ENCODE data around the gene KCTD4.
"Not testable (repeated sequence)": the region's sequence is repeated elsewhere in the genome, so short reads cannot be mapped to it uniquely, and the experiment has no call there.

The KCTD4 gene

GRCh38 chr13:45194081-45194939, 6.5 kb downstream of the KCTD4 start:
- TF ChIP-seq ZFX (IDR thresholded peaks at IDR 0.05; ENCODE audit: borderline replicate concordance) = no peak
- TF ChIP-seq, protein P1, sequence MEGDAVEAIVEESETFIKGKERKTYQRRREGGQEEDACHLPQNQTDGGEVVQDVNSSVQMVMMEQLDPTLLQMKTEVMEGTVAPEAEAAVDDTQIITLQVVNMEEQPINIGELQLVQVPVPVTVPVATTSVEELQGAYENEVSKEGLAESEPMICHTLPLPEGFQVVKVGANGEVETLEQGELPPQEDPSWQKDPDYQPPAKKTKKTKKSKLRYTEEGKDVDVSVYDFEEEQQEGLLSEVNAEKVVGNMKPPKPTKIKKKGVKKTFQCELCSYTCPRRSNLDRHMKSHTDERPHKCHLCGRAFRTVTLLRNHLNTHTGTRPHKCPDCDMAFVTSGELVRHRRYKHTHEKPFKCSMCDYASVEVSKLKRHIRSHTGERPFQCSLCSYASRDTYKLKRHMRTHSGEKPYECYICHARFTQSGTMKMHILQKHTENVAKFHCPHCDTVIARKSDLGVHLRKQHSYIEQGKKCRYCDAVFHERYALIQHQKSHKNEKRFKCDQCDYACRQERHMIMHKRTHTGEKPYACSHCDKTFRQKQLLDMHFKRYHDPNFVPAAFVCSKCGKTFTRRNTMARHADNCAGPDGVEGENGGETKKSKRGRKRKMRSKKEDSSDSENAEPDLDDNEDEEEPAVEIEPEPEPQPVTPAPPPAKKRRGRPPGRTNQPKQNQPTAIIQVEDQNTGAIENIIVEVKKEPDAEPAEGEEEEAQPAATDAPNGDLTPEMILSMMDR (IDR thresholded peaks at IDR 0.05) = no peak
- no peak overlapping the region for H3K27ac ChIP-seq

DNA sequence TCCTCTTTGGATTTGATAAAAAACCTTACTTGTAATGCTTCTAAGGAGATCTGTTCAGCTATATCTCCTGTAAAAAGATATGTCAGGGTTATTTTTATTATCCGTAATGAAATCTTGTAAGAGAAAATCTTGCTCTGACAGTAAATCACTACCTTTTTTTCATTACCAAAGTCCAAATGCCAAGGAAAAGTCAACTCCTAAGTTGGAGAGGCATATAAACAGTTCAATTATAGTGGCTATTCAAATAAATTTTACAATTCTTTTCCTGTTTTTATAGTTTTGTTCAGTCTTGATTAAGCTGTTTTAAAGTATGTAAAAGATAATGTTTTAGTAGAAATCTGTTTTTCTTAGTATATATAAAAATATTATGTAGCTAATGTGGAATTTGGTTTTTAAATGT, 9.0 kb downstream of the KCTD4 start:
- H3K27ac ChIP-seq = no peak overlapping the region
- no peak for TF ChIP-seq ZFX (IDR thresholded peaks at IDR 0.05; ENCODE audit: borderline replicate concordance)
- TF ChIP-seq, protein P1 (IDR thresholded peaks at IDR 0.05) = no peak

GRCh38 chr13:45189511-45189910, 11.3 kb downstream of the KCTD4 start:
- not testable (repeated sequence) for H3K27ac ChIP-seq

DNA sequence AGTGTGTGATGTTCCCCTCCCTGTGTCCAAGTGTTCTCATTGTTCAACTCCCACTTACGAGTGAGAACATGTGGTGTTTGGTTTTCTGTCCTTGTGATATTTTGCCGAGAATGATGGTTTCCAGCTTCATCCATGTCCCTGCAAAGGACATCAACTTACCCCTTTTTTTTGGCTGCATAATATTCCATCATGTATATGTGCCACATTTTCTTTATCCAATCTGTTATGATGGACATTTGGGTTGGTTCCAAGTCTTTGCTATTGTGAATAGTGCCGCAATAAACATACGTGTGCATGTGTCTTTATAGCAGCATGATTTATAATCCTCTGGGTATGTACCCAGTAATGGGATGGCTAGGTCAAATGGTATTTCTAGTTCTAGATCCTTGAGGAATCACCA, 11.8 kb downstream of the KCTD4 start:
- H3K27ac ChIP-seq = not testable (repeated sequence)

DNA sequence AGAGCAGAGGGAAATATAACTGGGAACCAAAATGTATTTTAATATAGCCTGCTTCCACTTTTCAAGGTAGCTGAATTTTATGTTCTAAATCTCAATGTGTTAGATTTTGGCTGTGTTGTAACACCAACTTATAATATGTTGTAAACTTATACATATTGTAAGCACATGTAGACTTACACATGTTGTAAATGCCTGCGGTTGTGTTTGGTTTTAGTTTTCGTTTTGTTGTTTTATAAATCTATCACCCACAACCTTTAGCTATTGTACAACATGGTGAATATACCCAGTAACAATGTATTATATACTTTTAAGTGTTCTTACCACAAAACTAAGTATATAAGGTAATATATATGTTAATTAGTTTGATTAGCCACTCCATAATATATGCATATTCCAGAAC, 15.6 kb downstream of the KCTD4 start:
- TF ChIP-seq, protein P1 (IDR thresholded peaks at IDR 0.05) = no peak
- TF ChIP-seq ZFX (IDR thresholded peaks at IDR 0.05; ENCODE audit: borderline replicate concordance) = no peak

GRCh38 chr13:45184693-45185092, 16.2 kb downstream of the KCTD4 start:
- no peak overlapping the region for H3K27ac ChIP-seq
- TF ChIP-seq ZFX (IDR thresholded peaks at IDR 0.05; ENCODE audit: borderline replicate concordance) = no peak
- TF ChIP-seq, protein P1 (IDR thresholded peaks at IDR 0.05) = no peak

More for the DNA sequence above, 15.6 kb downstream of the KCTD4 start:
- H3K27ac ChIP-seq = no peak overlapping the region

DNA sequence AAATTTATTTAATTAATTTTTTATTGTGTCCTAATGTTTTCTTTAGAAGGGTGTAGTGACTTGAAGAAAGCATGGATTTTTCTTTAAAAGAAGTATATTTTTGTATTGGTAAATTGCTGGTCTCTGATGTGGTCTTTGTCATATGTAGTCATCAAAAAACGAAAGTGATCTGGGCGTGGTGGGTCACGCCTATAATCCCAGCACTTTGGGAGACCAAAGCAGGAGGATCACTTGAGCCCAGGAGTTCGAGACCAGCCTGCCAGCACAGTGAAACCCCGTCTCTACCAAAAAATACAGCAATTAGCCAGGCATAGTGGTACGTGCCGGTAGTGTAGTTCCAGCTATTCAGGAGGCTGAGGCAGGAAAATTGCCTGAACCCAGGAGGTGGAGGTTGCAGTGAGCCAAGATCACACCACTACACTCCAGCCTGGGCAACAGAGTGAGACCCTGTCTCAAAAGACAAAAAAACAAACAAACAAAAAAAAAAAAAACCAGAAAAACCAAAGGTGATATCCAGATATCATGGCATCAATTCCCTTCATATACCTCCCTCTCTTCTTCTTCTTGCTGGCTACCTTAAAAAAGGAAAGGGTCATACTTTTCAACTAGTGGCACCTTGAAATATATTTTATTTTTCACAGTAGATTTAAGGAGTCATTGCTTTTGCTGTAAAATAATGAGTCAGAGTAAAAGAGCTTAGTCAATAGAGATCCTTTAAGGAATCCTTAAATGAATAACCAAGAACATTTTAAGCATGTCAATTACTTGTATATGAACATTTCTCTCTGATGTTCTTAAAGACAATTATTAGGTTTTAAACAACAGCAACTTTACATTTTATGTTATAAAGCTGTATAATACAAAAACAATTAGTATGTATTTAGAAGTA, 19.9 kb downstream of the KCTD4 start:
- TF ChIP-seq, protein P1 (IDR thresholded peaks at IDR 0.05) = no peak
- TF ChIP-seq ZFX (IDR thresholded peaks at IDR 0.05; ENCODE audit: borderline replicate concordance) = no peak
- no peak overlapping the region for H3K27ac ChIP-seq

DNA sequence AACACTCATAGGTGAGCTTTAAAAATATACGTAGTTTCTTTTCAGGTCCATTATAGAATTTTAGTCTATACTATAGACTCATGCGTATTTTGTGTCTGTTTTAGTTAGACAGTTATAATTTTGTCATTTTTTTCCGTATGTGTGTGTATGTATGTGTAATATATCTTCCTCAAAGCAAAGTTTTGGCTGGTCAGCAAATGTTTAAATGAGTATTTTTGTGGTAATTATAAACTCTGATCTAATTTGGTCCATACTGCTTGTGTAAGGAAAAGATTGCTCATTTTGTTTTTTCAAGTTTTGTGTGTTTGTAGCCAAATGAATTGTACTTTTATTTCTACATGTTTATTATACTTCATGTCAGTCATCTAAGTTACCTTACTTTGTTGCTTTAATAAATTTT, 20.5 kb downstream of the KCTD4 start:
- no peak for TF ChIP-seq ZFX (IDR thresholded peaks at IDR 0.05; ENCODE audit: borderline replicate concordance)
- TF ChIP-seq, protein P1 (IDR thresholded peaks at IDR 0.05) = no peak
- H3K27ac ChIP-seq = no peak overlapping the region
